HG02885 (cell line): Measurements from ENCODE around the gene PVALB.

Experiments
- ATAC-seq: cut with Tn5 transposase; IDR thresholded peaks from one replicate; pipeline ENCODE4 v1.9.1; 2021; ENCODE audit warnings: mild to moderate bottlenecking; ENCODE audit not compliant: unreplicated experiment, poor library complexity

Gene PVALB

DNA sequence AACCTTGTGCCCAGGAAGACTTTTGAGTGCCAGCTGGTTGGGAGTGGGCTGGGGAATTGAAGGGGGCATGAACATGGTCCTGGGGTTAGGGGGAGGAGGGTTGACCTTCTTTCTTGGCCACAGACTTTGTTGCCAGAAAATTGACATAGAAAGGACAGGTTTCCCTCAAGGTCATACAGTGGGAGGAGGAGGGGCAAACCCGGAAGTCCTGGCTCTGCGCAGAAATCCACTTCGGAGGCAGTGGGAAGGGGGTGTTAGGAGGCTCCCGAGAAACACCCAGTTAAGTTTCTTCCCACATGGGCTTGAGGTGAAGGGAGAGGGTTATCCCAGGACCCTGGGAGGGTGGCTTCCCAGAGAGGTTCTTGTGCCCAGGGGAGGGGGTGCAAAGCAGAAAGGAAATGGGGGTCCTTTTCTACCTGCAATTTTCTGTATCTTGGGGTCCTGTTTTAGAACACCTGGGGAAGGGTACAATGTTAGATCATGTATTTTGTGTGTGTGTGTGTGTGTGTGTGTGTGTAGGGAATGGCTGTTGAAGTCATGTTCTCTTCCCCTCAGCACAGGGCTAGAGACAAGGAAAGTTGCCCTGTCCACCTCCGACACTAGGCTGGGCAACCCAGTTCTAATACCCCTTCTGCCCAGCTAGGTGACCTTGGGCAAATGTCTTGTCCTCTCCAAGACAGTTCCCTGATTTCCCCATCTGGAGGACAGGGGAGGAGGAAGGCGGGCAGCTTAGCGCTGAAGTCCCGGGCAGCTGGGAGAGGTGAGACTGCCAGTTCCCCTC is 1.1 kb downstream of the PVALB start:
- no peak for ATAC-seq

DNA sequence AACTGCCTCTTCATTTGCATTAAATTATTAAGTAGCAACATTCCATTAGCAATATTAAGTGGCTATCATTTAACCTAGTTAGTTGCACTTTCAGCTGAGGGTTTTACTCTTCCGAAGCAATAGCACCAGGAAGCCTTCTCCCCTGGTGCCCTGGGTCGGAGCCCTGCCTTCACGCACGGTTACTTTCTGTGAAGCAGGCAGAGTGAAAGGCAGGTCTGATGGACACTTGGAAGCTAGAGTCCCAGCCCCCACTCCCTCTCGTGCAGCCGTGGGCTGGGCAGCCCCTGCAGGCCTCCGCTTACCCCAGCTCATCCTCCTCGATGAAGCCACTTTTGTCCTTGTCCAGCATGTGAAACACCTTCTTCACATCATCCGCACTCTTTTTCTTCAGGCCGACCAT is 2.0 kb downstream of the PVALB start:
- ATAC-seq = no peak

DNA sequence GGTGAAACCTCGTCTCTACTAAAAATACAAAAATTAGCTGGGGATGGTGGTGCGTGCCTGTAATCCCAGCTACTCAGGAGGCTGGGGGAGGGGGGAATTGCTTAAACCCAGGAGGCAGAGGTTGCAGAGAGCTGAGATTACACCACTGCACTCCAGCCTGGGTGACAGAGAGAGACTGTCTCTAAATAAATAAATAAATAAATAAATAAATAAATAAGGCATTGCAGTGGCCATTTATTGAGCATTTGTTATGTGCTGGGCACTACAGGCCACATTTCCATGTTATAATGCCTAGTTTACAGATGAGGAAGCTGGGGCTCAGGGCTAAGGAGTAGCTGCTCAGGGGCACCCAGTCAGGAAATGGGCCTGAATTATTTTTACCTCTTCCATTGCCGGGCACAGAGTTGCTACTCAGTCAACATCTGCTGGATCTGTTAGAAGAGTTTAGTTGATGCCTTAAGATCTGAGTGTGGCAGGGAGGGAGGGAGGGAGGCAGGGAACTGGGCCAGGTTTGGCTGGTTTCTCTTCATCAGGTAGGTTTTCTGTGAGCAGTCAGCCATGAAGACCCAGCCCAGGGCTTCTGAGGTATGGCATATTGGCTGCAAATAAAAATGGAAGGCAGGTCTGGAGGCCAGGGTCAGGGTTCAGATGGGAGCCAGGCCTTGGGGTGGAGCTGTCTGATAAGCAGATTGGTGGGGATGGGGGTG is 5.6 kb downstream of the PVALB start:
- no peak for ATAC-seq

- no peak for ATAC-seq
Measured at GRCh38 chr22:36809351-36809750, 7.5 kb downstream of the PVALB start.

- ATAC-seq = no peak
Measured at GRCh38 chr22:36808721-36809344, 8.0 kb downstream of the PVALB start.

- no peak for ATAC-seq
Measured at GRCh38 chr22:36807627-36808026, 9.2 kb downstream of the PVALB start.

GRCh38 chr22:36806835-36807234 is 10.0 kb downstream of the PVALB start:
- no peak for ATAC-seq

GRCh38 chr22:36803358-36803757 is 13.5 kb downstream of the PVALB start:
- no peak for ATAC-seq

DNA sequence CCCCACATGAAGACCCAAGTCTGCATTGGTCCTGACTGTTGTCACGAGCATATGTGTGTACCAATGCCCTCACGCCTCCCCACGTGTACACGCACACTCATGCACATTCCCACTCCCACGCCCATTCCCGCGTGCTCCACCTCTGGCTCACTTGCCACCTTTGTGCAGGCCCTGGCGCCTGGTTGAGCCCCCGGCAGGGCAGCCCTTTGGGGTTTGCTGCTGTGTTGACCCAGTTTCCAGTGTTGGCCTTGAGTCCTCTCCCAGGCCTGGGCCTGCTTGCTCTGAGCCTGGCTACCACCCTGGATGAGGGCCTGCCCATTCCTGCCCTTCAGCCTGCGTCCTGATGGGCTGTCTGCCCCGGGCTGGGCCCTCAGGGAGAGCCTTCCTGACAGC is 18.2 kb downstream of the PVALB start:
- ATAC-seq = no peak

DNA sequence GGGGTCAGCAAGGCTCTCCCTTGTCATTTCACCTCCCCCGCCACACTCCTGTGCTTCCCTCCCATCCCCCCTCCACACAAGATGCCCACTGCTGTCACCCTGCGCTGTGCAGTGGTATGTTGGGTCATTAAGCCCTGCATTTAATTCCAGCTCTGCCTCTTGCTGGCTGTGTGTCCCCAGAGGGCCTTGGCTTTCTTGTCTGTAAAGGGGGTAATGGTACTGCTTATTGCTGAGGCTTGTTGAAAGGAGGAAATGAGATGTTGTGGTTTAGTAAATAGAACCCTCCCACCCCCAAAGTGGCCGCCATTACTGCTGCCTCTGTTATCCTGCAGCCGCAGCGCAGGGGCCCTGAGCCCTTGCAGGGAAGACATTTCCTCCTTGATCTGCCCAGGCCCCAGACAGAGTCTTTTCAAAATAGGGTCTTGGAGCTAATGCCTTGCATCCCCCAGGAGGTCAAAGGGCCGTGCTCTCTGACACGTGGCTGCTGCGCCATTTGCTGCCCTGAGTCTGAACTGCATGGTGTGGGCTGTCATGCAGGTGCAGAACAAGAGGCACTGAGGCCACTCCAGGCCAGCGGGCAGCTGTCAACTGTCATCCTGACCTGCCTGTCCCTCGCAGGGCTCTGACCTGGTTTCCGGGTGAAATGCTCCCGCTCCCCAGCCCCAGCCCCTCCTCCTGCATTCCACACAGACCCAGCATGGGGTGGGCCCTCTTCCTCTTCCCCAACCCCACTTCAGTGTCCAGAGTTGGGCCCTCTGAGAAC is 18.7 kb downstream of the PVALB start:
- ATAC-seq = no peak

- ATAC-seq = no peak
Measured at GRCh38 chr22:36797374-36797773, 19.5 kb downstream of the PVALB start.

DNA sequence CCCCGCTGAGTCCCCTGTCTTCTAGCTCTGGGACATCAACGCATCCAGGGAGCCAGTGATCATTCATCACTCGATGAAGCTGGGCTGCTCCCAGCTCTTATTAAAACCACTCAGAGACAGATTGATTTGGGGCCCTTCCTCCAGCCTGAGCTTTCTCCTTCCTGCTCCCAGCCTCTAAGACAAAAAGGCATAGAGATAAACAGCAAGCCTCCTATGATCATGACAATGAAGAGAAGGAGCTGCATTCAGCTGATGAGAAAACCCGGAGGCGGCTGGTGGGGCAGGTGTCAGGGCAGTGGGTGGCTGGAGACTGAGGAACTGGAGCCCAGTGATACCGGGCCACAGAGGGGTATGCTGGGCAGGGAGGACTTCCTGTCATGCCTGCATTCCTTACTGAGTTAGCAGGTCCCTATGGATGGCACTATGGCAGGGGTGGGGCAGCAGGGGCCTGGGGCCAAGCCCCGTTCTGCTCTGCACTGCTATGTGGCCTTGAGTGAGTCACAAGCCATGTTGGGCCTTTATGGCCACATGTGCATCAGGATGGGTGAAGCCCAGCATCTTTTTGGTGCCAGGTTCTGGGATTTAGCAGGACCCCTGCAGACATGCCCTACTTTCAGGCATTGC is 20.2 kb downstream of the PVALB start:
- no peak for ATAC-seq

DNA sequence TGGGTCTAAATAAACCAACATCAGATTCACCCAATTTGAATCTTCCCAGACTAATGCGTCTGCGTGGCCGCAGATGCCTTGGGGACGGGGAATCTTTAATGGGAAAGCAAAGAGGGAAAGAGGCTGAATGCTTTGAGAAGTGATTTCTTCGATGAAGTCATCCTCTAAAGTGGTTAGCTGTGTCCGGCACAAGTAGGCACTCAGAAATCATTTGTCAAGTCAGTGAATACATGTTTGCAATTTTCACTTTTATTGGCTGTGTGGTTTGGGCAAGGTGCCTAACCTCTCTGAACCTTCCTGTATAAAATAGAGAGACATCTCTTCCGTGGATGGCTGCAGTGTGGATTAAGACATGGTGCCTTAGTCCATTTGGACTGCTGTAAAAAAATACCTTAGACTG is 21.2 kb downstream of the PVALB start:
- ATAC-seq = no peak

DNA sequence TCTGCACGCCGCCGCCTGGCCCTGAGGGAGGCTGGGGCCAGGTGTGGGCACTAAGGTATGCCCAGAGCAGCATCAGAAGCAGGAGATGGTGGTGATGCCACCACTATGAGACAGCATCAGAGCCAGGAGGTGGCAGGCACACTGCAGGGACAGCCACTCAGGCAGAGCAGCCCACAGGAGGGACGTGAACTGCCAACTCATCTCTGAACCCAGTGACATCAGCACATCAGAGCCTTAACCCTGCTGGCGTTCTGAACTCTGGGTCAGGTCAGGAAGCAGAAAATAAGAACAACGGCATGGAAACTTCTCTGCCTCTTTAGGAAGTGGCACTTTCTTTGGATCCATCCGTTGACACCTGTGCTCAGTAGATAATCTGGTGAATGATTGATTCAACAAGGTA is 26.2 kb downstream of the PVALB start:
- ATAC-seq = no peak

DNA sequence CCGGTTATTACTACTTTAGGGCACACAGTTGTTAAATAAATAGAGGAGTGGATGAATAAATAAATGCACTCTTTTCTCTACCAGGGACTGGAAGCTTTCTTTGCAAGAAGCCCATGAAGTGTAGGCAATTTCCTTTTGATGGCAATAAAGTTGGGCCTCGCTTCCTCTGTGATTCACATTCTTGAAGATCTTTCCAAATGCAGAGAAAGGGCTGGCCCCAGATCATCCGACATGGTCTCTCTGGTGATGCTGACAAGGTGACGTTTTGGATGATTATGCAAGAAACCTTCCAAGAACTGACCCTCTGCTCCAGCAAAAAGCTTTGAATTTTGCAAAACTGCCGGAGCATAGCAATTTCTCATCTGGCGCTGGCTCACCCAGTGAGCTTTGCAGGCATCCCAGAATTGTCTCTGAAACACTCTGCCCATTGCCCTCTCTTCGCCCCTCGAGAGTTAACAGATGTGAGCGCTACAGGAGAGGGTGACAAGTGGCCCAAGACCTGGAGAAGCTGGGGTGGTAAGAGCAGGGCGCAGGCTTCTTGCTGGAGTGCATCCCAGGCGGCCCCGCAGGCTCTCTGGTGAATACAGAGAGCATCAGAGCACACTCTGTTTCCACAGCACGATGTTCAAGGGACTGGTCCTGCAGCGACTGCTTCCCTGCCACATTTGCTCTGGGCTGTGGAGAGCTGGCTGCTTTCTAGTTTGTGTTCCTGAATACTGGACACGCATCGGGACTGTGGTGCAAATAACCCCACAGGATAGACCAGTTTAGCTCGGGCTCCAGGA is 29.4 kb downstream of the PVALB start:
- no peak for ATAC-seq

GRCh38 chr22:36783743-36784142 is 33.1 kb downstream of the PVALB start:
- no peak for ATAC-seq

GRCh38 chr22:36781656-36782627 is 34.9 kb downstream of the PVALB start:
- peak; percentile 72 for ATAC-seq

DNA sequence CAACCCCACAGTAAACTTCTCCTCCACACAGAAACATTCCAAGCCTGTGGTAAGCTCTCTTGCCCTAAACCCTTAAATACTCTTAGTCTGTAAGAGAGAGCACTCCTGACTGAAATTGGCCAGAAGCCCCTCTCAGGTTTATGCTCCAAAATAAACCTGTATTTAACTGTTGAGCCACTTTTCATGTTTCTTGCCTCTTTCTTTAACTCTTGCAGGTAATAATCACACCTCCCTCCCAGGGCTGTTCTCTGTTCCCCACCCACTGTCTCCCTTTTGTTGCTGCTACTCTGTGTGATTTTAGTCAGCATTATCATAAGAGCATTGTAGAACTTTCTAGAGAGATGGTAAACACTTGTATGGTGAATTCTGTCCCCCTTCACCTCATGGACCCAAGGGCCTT is 38.8 kb downstream of the PVALB start:
- ATAC-seq = no peak
